Upper lobe of left lung (tissue), 6 donors: ENCODE measurements around the gene SLC6A19. TPM values are rescaled to one million over a fixed set of nuclear protein-coding genes. Genes with fewer than 3 reads are reported as not detected.

Experiments
- ATAC-seq, 2 donors: fragments of 200-7000 bp; cut with Tn5 transposase; one replicate each; pipeline ENCODE4 v1.9.1; 2022; ENCODE audit warnings: mild to moderate bottlenecking in 2 of 2, moderate library complexity in 2 of 2; ENCODE audit not compliant: low FRiP score in 2 of 2
- DNase-seq, 2 donors: peaks; one replicate each; pipeline ENCODE4 v3.0.0-alpha.2; 2019 to 2020
- H3K27ac ChIP-seq, 4 donors: fragments of 200-600 bp; sonication (generic); one replicate each; pipeline ENCODE4 v1.5.1; 2016 to 2019
- H3K27me3 ChIP-seq, 4 donors: fragments of 200-600 bp; sonication (generic); one replicate each; pipeline ENCODE4 v1.5.1; 2017 to 2019
- H3K36me3 ChIP-seq, 4 donors: fragments of 200-600 bp; sonication (generic); one replicate each; pipeline ENCODE4 v1.5.1; 2016 to 2019
- H3K4me1 ChIP-seq, 4 donors: fragments of 200-600 bp; sonication (generic); one replicate each; pipeline ENCODE4 v1.5.1; 2018 to 2019
- H3K4me3 ChIP-seq, 4 donors: fragments of 200-600 bp; sonication (generic); one replicate each; pipeline ENCODE4 v1.5.1; 2017 to 2019; ENCODE audit warnings: mild to moderate bottlenecking in 2 of 4, moderate library complexity in 1 of 4
- H3K9me3 ChIP-seq, 4 donors: fragments of 200-600 bp; sonication (generic); one replicate each; pipeline ENCODE4 v1.5.1; 2018 to 2019
- EP300 ChIP-seq, 4 donors: sonication (generic); formaldehyde crosslinking; IDR thresholded peaks; one replicate each; pipeline ENCODE4 v1.5.1; 2017; ENCODE audit warnings: antibody characterized with exemption in 4 of 4, control low read depth in 2 of 4
- POLR2A ChIP-seq, 4 donors: fragments of 450-650 bp; IDR thresholded peaks; one replicate each; pipeline ENCODE4 v1.5.1; 2016 to 2017; ENCODE audit warnings: antibody characterized with exemption in 4 of 4, mild to moderate bottlenecking in 2 of 4
- POLR2AphosphoS5 ChIP-seq, 2 donors: sonication (generic); formaldehyde crosslinking; IDR thresholded peaks; one replicate each; pipeline ENCODE4 v1.5.1; 2017; ENCODE audit warnings: antibody characterized with exemption in 2 of 2
- WGBS, 2 donors: methylation state at CpG; one replicate each; pipeline ENCODE4 v1.1.5; 2017 to 2018; 5-methylcytosine and 5-hydroxymethylcytosine counted together
- total RNA-seq, 6 donors: library from RNA; depleted of rRNA in 4 of 6; stranded (reverse); fragments of >200 nt in 4 of 6; gene quantifications; one replicate each; pipeline versions ENCODE4 v1.1.0 to v1.2.1, GENCODE V29; 2016 to 2021
- TF ChIP-seq, protein P1 (sequence below), 6 experiments: fragments of 450-650 bp in 4 of 6; fragments of 200-600 bp in 2 of 6; sonication (generic) in 2 of 6; IDR thresholded peaks; one replicate each; pipeline ENCODE4 v1.5.1; 2016 to 2019; ENCODE audit warnings: antibody characterized with exemption in 6 of 6
- donor health status: DM: no; HTN: no; CAD: no; lungs with moderate emphysema.
- donor health status: DM: no; HTN: yes; CAD: no; lungs with severe emphysema.

SLC6A19 gene
- total RNA-seq, 6 donors from 2014 or later: 0.03 to 0.06 TPM; not detected in 4

DNA sequence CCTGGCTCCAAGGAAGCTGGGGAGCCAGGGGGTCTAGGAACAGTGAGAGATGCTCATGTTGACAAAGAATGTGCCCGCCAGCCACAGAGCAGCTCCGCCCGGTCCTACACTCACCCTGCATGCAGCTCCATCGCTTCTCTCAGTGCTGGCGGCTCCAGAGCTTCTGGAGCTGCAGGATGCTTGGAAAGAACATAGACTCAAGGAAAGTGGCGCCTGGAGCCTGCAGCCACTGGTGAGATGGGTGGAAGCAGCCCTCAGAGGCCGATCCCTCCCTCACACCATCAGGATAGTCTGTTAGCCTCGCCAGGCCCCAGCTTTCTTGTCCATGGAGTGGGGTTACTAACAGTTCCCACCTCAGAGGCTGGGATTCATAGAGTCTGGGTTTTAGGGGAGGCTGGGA lies 26.4 kb upstream of the SLC6A19 start:
- WGBS, 2 donors: 83 to 84% methylated on average over 7 to 8 of the region's 8 CpGs
- Histone ChIP-seq H3K4me1 (peaks cover 0 to 8% (median 0%) of the 10 kb centered on the region in 4 donors), H3K36me3 (no peaks in the 10 kb centered on the region), H3K4me3 (no peak overlapping the region), H3K27ac (no peak overlapping the region), H3K9me3 (no peaks in the 10 kb centered on the region), H3K27me3 (no peaks in the 10 kb centered on the region)
- ATAC-seq (no peak), DNase-seq (no peak)
- TF ChIP-seq, protein P1, sequence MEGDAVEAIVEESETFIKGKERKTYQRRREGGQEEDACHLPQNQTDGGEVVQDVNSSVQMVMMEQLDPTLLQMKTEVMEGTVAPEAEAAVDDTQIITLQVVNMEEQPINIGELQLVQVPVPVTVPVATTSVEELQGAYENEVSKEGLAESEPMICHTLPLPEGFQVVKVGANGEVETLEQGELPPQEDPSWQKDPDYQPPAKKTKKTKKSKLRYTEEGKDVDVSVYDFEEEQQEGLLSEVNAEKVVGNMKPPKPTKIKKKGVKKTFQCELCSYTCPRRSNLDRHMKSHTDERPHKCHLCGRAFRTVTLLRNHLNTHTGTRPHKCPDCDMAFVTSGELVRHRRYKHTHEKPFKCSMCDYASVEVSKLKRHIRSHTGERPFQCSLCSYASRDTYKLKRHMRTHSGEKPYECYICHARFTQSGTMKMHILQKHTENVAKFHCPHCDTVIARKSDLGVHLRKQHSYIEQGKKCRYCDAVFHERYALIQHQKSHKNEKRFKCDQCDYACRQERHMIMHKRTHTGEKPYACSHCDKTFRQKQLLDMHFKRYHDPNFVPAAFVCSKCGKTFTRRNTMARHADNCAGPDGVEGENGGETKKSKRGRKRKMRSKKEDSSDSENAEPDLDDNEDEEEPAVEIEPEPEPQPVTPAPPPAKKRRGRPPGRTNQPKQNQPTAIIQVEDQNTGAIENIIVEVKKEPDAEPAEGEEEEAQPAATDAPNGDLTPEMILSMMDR (IDR thresholded peaks at IDR 0.05): no peak
- TF ChIP-seq POLR2A (IDR thresholded peaks at IDR 0.05) (no peak), EP300 (IDR thresholded peaks at IDR 0.05) (no peak), POLR2AphosphoS5 (IDR thresholded peaks at IDR 0.05) (no peak)

- TF ChIP-seq, protein P1 (IDR thresholded peaks at IDR 0.05): no peak
- TF ChIP-seq POLR2A (IDR thresholded peaks at IDR 0.05) (no peak), EP300 (IDR thresholded peaks at IDR 0.05) (no peak), POLR2AphosphoS5 (IDR thresholded peaks at IDR 0.05) (no peak)
- ATAC-seq (no peak), DNase-seq (peak in 1 of 2 donors; percentile 23)
- Histone ChIP-seq H3K4me3 (no peak overlapping the region), H3K36me3 (no peaks in the 10 kb centered on the region), H3K9me3 (no peaks in the 10 kb centered on the region), H3K27ac (no peak overlapping the region), H3K4me1 (peaks cover 0 to 8% (median 0%) of the 10 kb centered on the region in 4 donors), H3K27me3 (no peaks in the 10 kb centered on the region)
- 81 to 92% methylated on average over 9 to 26 of the region's 26 CpGs for WGBS, 2 donors
Measured at GRCh38 chr5:1175801-1176472, 25.5 kb upstream of the SLC6A19 start.

DNA sequence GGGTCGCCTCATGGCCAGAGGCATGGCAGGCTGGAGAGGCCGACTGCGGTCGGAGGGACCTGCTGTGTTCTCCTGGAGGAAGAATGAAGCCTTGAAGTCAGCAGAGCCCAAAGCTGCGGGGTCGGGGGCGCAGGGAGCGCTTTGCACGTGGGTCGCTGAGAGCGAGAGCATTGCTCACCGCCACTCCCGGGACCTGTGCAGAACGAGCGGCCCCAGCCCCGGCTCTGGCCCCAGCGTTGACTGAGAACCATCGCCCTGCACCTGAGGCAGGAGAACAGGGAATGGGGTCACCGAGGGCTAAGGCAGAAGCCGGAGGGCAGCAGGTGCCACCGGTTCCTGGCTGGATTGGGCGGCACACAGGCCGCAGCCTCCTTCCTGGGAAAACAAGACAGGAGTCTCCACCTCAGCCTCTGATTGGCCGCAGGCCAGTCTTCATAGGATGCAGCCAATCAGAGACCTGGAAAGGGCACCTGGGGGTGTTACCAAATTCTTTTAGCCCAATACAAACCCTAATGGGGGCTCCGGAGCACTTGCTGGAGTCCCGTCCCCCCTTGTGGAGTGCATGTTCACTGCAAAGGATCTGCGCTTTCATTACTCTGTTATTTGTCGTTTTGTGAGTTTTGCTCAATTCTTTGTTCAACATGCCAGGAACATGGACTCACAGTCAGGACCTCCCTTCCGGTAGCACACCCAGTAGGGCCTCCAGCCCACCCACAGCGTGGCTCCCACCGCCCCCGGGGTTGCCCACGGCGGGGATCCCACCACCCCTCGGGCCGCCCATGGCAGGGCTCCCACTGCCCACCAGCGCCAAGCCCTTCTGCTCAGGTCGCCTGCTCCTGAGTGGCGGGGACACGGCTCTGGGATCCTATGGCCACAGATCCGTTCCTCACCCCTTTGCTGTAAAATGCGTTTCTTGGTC lies 24.7 kb upstream of the SLC6A19 start:
- Histone ChIP-seq H3K9me3 (no peaks in the 10 kb centered on the region), H3K36me3 (no peaks in the 10 kb centered on the region), H3K27ac (no peak overlapping the region), H3K4me1 (peaks cover 0 to 8% (median 0%) of the 10 kb centered on the region in 4 donors), H3K4me3 (no peak overlapping the region), H3K27me3 (no peaks in the 10 kb centered on the region)
- TF ChIP-seq, protein P1 (IDR thresholded peaks at IDR 0.05): no peak
- TF ChIP-seq EP300 (IDR thresholded peaks at IDR 0.05): no peak
- no peak for TF ChIP-seq POLR2AphosphoS5 (IDR thresholded peaks at IDR 0.05)
- TF ChIP-seq POLR2A (IDR thresholded peaks at IDR 0.05): no peak
- DNase-seq: peak in 1 of 2 donors; percentile 81
- 86 to 87% methylated on average over 30 to 41 of the region's 42 CpGs for whole genome bisulfite sequencing, 2 donors
- ATAC-seq: no peak

GRCh38 chr5:1177826-1178528 lies 23.4 kb upstream of the SLC6A19 start:
- H3K27me3 ChIP-seq: no peaks in the 10 kb centered on the region
- no peak overlapping the region for H3K4me3 ChIP-seq
- H3K4me1 ChIP-seq: peaks cover 0 to 8% (median 0%) of the 10 kb centered on the region in 4 donors
- TF ChIP-seq EP300 (IDR thresholded peaks at IDR 0.05): no peak
- TF ChIP-seq POLR2AphosphoS5 (IDR thresholded peaks at IDR 0.05): no peak
- no peak for TF ChIP-seq POLR2A (IDR thresholded peaks at IDR 0.05)
- TF ChIP-seq, protein P1 (IDR thresholded peaks at IDR 0.05): no peak
- no peak overlapping the region for H3K27ac ChIP-seq
- DNase-seq (peak in 1 of 2 donors; percentile 63), ATAC-seq (no peak)
- 82 to 85% methylated on average over 6 to 21 of the region's 30 CpGs for WGBS, 2 donors
- H3K36me3 ChIP-seq: no peaks in the 10 kb centered on the region
- H3K9me3 ChIP-seq: no peaks in the 10 kb centered on the region
